Lower leg skin (tissue), 4 donors: ENCODE data around the gene MAMDC2. TPM values are rescaled to one million over a fixed set of nuclear protein-coding genes. Genes with fewer than 3 reads are reported as not detected.

Source experiments
- DNase-seq, 2 donors: peaks; one replicate each; pipeline ENCODE4 v3.0.0-alpha.2; 2019; ENCODE audit warnings: low spot score in 2 of 2
- H3K4me3 ChIP-seq: fragments of 200-600 bp; sonication (generic); 2 replicates; pipeline ENCODE4 v1.5.1; 2017; ENCODE audit warnings: mild to moderate bottlenecking, low read depth; ENCODE audit not compliant: poor library complexity, severe bottlenecking
- POLR2A ChIP-seq, 2 donors: fragments of 450-650 bp; IDR thresholded peaks; one replicate each; pipeline ENCODE4 v1.6.1; 2016 to 2017; ENCODE audit warnings: antibody characterized with exemption in 2 of 2, mild to moderate bottlenecking in 1 of 2, moderate library complexity in 1 of 2
- WGBS, 2 donors: methylation state at CpG; one replicate each; pipeline ENCODE4 v1.1.5; 2018; 5-methylcytosine and 5-hydroxymethylcytosine counted together
- intact Hi-C: fragments of 100-400 bp; cut with DNase I; formaldehyde crosslinking; loops from one replicate; pipeline ENCODE4 v1.15.0; 2023; ENCODE audit warnings: low total_unique reads
- total RNA-seq, 4 donors: library from RNA; depleted of rRNA; stranded (reverse); fragments of >200 nt; gene quantifications; one replicate each; pipeline ENCODE4 v1.1.0, GENCODE V29; 2016
- TF ChIP-seq, protein P1 (sequence below), 3 donors: fragments of 450-650 bp; IDR thresholded peaks; one replicate each; pipeline ENCODE4 v1.5.1; 2016; ENCODE audit warnings: antibody characterized with exemption in 3 of 3, mild to moderate bottlenecking in 3 of 3, moderate library complexity in 2 of 3

Gene MAMDC2
- total RNA-seq, 4 donors from 2014 or later: 5.7 to 14.1 (median 9.9) TPM

DNA sequence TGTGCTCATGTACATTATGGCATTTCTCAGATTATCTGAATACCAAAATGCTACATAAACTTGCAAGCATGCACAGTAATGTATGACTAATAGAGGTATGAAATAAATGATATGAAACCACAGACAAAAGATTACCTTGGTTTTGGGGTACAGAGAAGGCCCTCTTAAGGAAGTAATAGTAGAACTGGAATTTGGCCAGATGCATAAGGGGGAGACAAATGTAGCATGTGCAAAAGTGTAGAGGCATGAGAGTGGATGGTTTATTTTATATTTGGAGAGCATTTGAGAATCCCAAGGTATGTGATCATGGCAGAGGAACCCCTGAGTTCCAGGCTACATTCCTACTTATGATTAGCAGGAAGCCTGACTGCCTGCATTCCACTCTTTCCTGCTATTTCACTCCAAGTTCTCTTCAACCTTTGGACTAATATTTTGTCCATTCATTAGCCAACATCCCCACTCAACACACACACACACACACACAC lies 74.2 kb downstream of the MAMDC2 start:
- no peak overlapping the region for H3K4me3 ChIP-seq
- no peak for DNase-seq
- TF ChIP-seq, protein P1, sequence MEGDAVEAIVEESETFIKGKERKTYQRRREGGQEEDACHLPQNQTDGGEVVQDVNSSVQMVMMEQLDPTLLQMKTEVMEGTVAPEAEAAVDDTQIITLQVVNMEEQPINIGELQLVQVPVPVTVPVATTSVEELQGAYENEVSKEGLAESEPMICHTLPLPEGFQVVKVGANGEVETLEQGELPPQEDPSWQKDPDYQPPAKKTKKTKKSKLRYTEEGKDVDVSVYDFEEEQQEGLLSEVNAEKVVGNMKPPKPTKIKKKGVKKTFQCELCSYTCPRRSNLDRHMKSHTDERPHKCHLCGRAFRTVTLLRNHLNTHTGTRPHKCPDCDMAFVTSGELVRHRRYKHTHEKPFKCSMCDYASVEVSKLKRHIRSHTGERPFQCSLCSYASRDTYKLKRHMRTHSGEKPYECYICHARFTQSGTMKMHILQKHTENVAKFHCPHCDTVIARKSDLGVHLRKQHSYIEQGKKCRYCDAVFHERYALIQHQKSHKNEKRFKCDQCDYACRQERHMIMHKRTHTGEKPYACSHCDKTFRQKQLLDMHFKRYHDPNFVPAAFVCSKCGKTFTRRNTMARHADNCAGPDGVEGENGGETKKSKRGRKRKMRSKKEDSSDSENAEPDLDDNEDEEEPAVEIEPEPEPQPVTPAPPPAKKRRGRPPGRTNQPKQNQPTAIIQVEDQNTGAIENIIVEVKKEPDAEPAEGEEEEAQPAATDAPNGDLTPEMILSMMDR (IDR thresholded peaks at IDR 0.05): no peak
- TF ChIP-seq POLR2A (IDR thresholded peaks at IDR 0.05): no peak
- intact Hi-C loops: no loop called here

DNA sequence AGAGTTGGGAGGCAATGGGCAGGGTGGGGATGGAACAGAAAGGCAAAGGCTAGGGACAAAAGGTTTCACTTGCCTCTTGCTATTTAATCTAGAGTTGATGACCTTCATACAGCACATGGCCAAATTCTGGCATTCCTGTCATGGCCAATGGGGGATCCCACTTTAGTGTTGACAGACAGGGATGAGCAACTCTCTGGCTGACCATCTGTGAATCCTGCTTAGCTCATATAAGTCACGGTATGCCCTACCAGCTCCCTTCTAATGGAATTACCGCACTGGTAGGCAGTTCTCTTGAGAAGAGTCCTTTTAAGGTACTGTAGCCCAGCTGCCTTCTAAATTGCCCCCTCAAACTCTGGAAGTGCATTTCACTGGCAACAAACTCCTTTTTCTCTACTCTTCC lies 76.1 kb downstream of the MAMDC2 start:
- 93 to 95% methylated on average over 2 of the region's 2 CpGs for WGBS, 2 donors
- TF ChIP-seq, protein P1 (IDR thresholded peaks at IDR 0.05): no peak
- no peak for TF ChIP-seq POLR2A (IDR thresholded peaks at IDR 0.05)
- intact Hi-C loops: no loop called here
- no peak overlapping the region for H3K4me3 ChIP-seq
- DNase-seq: no peak

- peak; percentile 59 to 93 for DNase-seq
- intact Hi-C loops: no loop called here
- 29 to 43% methylated on average over 5 of the region's 5 CpGs for WGBS, 2 donors
These were observed 77.3 kb downstream of the MAMDC2 start for GRCh38 chr9:70120834-70121510.

DNA sequence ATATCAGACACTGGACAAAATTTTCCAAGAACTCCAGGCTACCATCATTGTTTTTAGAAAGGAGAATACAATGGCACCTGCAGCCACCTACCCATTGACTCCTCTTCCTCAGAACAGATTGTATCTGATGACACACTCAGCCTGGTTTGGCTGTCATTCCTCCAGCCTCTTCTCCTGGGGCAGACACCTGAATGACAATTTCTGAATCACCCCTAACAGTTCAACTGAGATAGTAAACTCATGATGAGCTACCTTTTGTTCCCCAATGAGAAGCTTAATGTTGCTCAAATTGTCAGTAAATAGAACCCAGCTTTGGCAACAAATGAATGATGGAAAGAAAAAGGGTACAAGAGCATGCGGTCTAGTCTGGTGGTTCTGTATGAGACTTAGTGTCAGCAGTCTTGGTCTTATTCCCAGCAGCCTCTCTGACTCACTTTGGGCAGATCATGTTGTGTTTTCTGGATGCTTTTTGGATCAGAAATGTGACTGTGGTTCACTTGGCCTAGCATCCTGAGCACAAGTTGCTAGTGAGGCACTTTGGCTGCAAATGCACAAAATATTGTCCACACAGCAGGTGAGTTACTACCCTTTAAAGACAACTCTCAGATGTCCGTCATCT lies 78.3 kb downstream of the MAMDC2 start:
- intact Hi-C loops: no loop called here
- 42 to 50% methylated on average over 2 of the region's 2 CpGs for WGBS, 2 donors

More at GRCh38 chr9:70120834-70121510, 77.3 kb downstream of the MAMDC2 start:
- H3K4me3 ChIP-seq: no peak overlapping the region
- TF ChIP-seq POLR2A (IDR thresholded peaks at IDR 0.05): no peak
- TF ChIP-seq, protein P1 (IDR thresholded peaks at IDR 0.05): no peak

GRCh38 chr9:70123695-70124094 lies 80.0 kb downstream of the MAMDC2 start:
- H3K4me3 ChIP-seq: no peak overlapping the region
- 82 to 93% methylated on average over 4 of the region's 4 CpGs for WGBS, 2 donors
- DNase-seq: no peak
- intact Hi-C loops: no loop called here
- no peak for TF ChIP-seq POLR2A (IDR thresholded peaks at IDR 0.05)
- TF ChIP-seq, protein P1 (IDR thresholded peaks at IDR 0.05): no peak

More for the DNA sequence above, 78.3 kb downstream of the MAMDC2 start:
- H3K4me3 ChIP-seq: no peak overlapping the region
- no peak for TF ChIP-seq POLR2A (IDR thresholded peaks at IDR 0.05)
- TF ChIP-seq, protein P1 (IDR thresholded peaks at IDR 0.05): no peak
- DNase-seq: no peak
